Calu3 (cell line): ENCODE results near the gene HINFP. TPM values are rescaled to one million over a fixed set of nuclear protein-coding genes. Genes with fewer than 3 reads are reported as not detected.

Experiments used
- BruUV-seq: library from RNA; stranded (reverse); fragments of 400-500 nt; replicated peaks from 2 replicates; lab custom pipeline; 2021; lab: Mats Ljungman, UMichigan
- CTCF ChIA-PET: fragments of 300-600 bp; sonication (Branson Sonifier 250); formaldehyde crosslinking; loops from one replicate; lab custom pipeline; 2022; ENCODE audit warnings: antibody characterized with exemption; lab: Charles Lee
- DNase-seq: peaks from one replicate; pipeline ENCODE4 v3.0.0; 2022
- H3K27ac Mint-ChIP-seq: one replicate; pipeline ENCODE4 v1.8.0; 2022; ENCODE audit warnings: mixed read lengths; ENCODE audit not compliant: unreplicated experiment
- H3K27me3 Mint-ChIP-seq: one replicate; pipeline ENCODE4 v1.8.0; 2022; ENCODE audit warnings: mixed read lengths; ENCODE audit not compliant: unreplicated experiment
- H3K36me3 Mint-ChIP-seq: one replicate; pipeline ENCODE4 v1.8.0; 2022; ENCODE audit warnings: mild to moderate bottlenecking, moderate library complexity, mixed read lengths; ENCODE audit not compliant: insufficient read depth, unreplicated experiment
- H3K4me1 Mint-ChIP-seq: one replicate; pipeline ENCODE4 v1.8.0; 2022; ENCODE audit warnings: mild to moderate bottlenecking, low read depth, mixed read lengths; ENCODE audit not compliant: unreplicated experiment
- H3K4me3 Mint-ChIP-seq: one replicate; pipeline ENCODE4 v1.8.0; 2022; ENCODE audit warnings: mild to moderate bottlenecking, low read depth, moderate library complexity, mixed read lengths; ENCODE audit not compliant: unreplicated experiment
- H3K9me3 Mint-ChIP-seq: one replicate; pipeline ENCODE4 v1.8.0; 2022; ENCODE audit warnings: low read depth, mixed read lengths; ENCODE audit not compliant: unreplicated experiment
- intact Hi-C: fragments of 100-400 bp; cut with micrococcal nuclease; formaldehyde crosslinking; loops from one replicate; pipeline ENCODE4 v1.10.0; 2022; ENCODE audit not compliant: unreplicated experiment
- total RNA-seq: library from RNA; stranded (reverse); gene quantifications from 2 replicates; pipeline ENCODE4 v1.2.3, GENCODE V29; 2022
- TF ChIP-seq, protein P1 (sequence below): fragments of 200-600 bp; IDR thresholded peaks from one replicate; pipeline ENCODE4 v1.8.0; 2022; ENCODE audit warnings: antibody characterized with exemption; ENCODE audit not compliant: unreplicated experiment

HINFP gene
- total RNA-seq, 1 experiment from 2014 or later, result 21.8 TPM

- Mint-ChIP-seq H3K4me1 (peaks cover 9% of the 10 kb centered on the region), H3K36me3 (peaks cover 12% of the 10 kb centered on the region), H3K27me3 (no peaks in the 10 kb centered on the region), H3K9me3 (no peaks in the 10 kb centered on the region), H3K27ac (no peak overlapping the region), H3K4me3 (no peak overlapping the region)
- CTCF ChIA-PET, result no interaction called here
- TF ChIP-seq, protein P1, sequence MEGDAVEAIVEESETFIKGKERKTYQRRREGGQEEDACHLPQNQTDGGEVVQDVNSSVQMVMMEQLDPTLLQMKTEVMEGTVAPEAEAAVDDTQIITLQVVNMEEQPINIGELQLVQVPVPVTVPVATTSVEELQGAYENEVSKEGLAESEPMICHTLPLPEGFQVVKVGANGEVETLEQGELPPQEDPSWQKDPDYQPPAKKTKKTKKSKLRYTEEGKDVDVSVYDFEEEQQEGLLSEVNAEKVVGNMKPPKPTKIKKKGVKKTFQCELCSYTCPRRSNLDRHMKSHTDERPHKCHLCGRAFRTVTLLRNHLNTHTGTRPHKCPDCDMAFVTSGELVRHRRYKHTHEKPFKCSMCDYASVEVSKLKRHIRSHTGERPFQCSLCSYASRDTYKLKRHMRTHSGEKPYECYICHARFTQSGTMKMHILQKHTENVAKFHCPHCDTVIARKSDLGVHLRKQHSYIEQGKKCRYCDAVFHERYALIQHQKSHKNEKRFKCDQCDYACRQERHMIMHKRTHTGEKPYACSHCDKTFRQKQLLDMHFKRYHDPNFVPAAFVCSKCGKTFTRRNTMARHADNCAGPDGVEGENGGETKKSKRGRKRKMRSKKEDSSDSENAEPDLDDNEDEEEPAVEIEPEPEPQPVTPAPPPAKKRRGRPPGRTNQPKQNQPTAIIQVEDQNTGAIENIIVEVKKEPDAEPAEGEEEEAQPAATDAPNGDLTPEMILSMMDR, result no peak
- intact Hi-C loops, result no loop called here
- no peak for DNase-seq
- BruUV-seq, result no TSS peak
These were observed 7.7 kb upstream of the HINFP start for GRCh38 chr11:119113716-119114115.

DNA sequence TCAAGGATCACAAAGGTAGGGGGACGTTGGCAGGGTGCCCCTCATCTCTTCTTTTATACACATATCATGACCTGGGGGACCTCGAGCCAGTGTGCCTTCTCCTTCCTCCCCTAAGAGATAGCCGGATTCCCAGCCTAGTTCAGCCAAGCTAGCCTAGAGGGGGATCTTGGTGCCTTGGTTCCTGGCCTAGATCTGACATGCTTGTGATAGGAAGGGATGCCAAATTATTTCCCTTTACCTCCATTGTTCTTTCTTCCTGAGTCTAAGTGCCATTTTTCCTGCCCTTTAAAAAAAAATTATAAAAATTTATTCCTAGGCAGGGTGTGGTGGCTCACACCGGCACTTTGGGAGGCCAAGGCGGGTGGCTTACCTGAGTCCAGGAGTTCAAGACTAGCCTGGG is 7.0 kb upstream of the HINFP start:
- H3K9me3 Mint-ChIP-seq, result no peaks in the 10 kb centered on the region
- H3K4me3 Mint-ChIP-seq, result no peak overlapping the region
- no peaks in the 10 kb centered on the region for H3K27me3 Mint-ChIP-seq
- peaks cover 7% of the 10 kb centered on the region for H3K36me3 Mint-ChIP-seq
- no TSS peak for BruUV-seq
- no peak for DNase-seq
- CTCF ChIA-PET, result no interaction called here
- H3K27ac Mint-ChIP-seq, result no peak overlapping the region
- TF ChIP-seq, protein P1, result no peak
- peaks cover 2% of the 10 kb centered on the region for H3K4me1 Mint-ChIP-seq
- intact Hi-C loops, result no loop called here

DNA sequence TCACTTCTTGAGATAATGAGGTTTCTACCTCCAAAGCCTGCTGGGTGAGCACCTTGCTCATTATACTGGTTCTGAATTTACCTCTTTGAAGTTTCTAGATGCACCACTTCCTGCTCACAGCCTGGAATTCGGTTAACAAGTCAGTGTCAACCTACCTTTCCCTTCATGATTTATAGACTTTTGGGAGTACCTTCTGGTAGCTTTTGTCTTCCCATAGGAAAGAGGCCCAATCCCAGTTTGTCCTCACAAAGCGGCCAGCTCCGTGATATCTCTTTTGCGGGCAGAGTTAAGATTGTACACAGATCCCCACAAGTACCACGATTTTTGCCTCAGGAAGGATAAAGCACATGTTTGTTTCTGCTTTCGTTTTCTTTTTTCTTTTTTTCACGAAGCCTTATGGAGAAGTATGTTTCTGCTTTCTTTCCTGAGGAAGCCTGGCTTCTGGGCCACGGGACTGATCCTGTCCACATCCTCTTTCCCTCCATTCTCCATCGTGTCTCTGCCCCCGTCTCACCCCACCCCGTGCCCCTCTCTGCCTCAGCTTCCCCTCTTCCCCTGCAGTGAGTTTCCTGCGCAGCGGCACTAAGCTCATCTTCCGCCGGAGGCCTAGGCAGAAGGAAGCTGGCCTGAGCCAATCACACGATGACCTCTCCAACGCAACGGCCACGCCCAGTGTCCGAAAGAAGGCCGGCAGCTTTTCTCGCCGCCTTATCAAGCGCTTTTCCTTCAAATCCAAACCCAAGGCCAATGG is 5.7 kb upstream of the HINFP start:
- Mint-ChIP-seq H3K27ac (no peak overlapping the region), H3K4me1 (peaks cover 8% of the 10 kb centered on the region), H3K27me3 (no peaks in the 10 kb centered on the region), H3K9me3 (no peaks in the 10 kb centered on the region), H3K4me3 (no peak overlapping the region), H3K36me3 (peaks cover 13% of the 10 kb centered on the region)
- TF ChIP-seq, protein P1, result no peak
- no TSS peak for BruUV-seq
- intact Hi-C loops, result no loop called here
- CTCF ChIA-PET, result interaction anchor here (0.7 kb wide), 1 partner anchor 302 kb away, joined by 4 read pairs; no protein-coding TSS in a partner anchor
- DNase-seq, result no peak

DNA sequence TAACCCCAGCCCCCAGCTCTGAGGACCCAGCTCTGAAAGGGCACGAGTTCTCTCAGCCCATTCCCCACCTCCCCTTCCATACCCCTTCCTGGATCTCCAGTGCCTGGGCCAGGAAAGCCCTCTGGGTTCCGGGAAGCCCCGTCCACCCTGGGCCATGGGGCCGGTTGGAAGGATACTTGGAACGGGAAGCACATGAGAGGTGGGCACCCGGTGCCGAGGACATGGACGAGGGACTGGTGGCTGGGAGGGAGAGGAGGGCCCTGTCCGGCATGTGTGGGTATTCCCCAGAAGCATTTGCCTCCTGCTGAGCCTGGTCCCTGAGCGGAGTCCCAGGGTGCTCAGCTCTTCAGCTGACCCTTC is 5.2 kb upstream of the HINFP start:
- intact Hi-C loops, result no loop called here
- CTCF ChIA-PET, result interaction anchor here (0.7 kb wide), 1 partner anchor 303 kb away, joined by 4 read pairs; no protein-coding TSS in a partner anchor
- BruUV-seq, result no TSS peak
- TF ChIP-seq, protein P1, result no peak
- H3K27ac Mint-ChIP-seq, result no peak overlapping the region
- peaks cover 12% of the 10 kb centered on the region for H3K4me1 Mint-ChIP-seq
- no peaks in the 10 kb centered on the region for H3K9me3 Mint-ChIP-seq
- no peak overlapping the region for H3K4me3 Mint-ChIP-seq
- no peaks in the 10 kb centered on the region for H3K27me3 Mint-ChIP-seq
- no peak for DNase-seq
- peaks cover 19% of the 10 kb centered on the region for H3K36me3 Mint-ChIP-seq
